ENCODE measurements around the gene EBLN2.
A peak's percentile ranks its signal among the peaks of the same experiment; 100 is the strongest.

The EBLN2 gene

DNA sequence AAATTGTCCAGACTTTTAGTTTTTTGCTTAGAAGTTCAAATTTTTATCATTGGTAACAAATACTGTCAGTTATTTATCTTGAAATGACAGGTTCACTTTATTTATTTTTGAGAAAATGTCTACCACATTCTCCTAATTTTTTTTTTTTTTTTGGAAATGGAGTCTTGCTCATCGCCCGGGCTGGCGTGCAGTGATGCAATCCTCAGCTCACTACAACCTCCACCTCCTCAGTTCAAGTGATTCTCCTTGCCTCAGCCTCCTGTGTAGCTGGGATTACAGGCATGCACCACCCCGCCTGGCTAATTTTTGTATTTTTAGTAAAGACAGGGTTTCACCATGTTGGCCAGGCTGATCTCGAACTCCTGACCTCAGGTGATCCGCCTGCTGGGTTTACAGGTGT, 16.1 kb upstream of the EBLN2 start:
- TF ChIP-seq CTCF (IDR thresholded peaks at IDR 0.05) = no peak

DNA sequence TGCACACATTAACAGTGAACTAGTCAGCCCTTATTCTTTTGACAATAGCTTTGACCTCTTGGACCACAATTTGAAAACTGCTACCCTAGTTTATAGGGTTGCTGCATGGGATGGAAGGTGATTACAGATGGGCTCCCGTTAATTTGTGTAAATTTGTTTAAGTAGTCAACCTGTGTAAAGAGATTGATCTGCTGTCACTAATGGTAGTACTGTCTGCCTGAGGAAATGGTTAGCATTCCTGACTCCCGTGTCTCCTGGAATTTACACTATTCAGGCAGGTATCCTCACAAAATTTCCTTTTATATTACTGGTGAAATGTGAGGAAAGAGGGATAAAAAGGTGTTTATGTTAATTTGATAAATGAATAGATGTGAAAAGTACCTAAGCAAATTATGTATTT, 15.3 kb upstream of the EBLN2 start:
- no peak for TF ChIP-seq CTCF (IDR thresholded peaks at IDR 0.05)

- no peak for TF ChIP-seq CTCF (IDR thresholded peaks at IDR 0.05)
Observed at GRCh38 chr3:73049319-73049718, 12.1 kb upstream of the EBLN2 start.

GRCh38 chr3:73052857-73053256, 8.6 kb upstream of the EBLN2 start:
- no peak for TF ChIP-seq CTCF (IDR thresholded peaks at IDR 0.05)

- TF ChIP-seq CTCF (IDR thresholded peaks at IDR 0.05) = no peak
Observed at GRCh38 chr3:73055583-73055982, 5.9 kb upstream of the EBLN2 start.

- TF ChIP-seq CTCF (IDR thresholded peaks at IDR 0.05) = peak; percentile 56
Observed at GRCh38 chr3:73056014-73056844, 5.2 kb upstream of the EBLN2 start.

DNA sequence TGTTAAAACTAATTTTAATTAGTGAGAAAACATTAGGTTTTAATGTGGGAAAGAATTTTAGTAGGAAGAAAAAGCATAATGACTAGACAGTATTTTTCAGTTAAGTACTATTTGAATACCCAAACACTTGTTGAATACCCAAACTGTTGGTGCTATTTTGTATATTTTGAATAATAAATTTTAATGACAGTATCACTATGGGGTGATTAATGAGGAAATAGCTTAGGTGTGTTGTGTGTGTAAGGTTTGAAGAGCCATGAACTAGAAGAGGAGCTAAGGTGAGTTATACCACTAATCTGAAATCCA, 4.7 kb upstream of the EBLN2 start:
- no peak for TF ChIP-seq CTCF (IDR thresholded peaks at IDR 0.05)

DNA sequence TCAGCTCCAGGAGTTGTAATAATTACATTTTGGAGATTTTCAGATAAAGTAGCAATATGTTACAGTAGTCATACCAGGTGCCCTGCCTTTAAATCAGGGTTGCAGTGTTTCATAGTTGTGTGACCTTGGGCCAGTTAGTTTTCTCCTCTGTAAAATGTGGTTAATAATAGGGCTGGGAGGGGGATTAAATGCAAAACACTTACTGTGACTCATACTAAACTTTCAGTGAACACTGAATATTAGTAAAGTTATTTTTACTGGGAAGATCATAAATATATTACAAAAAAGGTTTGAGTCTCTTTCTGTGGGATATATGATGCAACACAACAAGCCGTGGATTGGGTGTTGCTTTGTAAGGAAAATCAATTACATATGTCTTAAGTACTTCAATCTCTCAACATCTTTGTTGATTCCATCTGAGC, 1.1 kb upstream of the EBLN2 start:
- TF ChIP-seq CTCF (IDR thresholded peaks at IDR 0.05) = no peak

All from LNCAP (cell line).